ENCODE measurements around the gene NLRP3. TPM values are rescaled to one million over a fixed set of nuclear protein-coding genes. Genes with fewer than 3 reads are reported as not detected.

Gene NLRP3
- total RNA-seq, 4 donors from 2014 or later: 7.1 to 17.7 (median 14.4) TPM

GRCh38 chr1:247409869-247410544 lies 6.0 kb upstream of the NLRP3 start:
- ATAC-seq (ENCODE audit: low FRiP score): no peak
- TF ChIP-seq, protein P1, sequence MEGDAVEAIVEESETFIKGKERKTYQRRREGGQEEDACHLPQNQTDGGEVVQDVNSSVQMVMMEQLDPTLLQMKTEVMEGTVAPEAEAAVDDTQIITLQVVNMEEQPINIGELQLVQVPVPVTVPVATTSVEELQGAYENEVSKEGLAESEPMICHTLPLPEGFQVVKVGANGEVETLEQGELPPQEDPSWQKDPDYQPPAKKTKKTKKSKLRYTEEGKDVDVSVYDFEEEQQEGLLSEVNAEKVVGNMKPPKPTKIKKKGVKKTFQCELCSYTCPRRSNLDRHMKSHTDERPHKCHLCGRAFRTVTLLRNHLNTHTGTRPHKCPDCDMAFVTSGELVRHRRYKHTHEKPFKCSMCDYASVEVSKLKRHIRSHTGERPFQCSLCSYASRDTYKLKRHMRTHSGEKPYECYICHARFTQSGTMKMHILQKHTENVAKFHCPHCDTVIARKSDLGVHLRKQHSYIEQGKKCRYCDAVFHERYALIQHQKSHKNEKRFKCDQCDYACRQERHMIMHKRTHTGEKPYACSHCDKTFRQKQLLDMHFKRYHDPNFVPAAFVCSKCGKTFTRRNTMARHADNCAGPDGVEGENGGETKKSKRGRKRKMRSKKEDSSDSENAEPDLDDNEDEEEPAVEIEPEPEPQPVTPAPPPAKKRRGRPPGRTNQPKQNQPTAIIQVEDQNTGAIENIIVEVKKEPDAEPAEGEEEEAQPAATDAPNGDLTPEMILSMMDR (IDR thresholded peaks at IDR 0.05): no peak
- no peak for DNase-seq (ENCODE audit: low spot score)

GRCh38 chr1:247411621-247412327 lies 4.2 kb upstream of the NLRP3 start:
- ATAC-seq (ENCODE audit: low FRiP score) (no peak), DNase-seq (ENCODE audit: low spot score) (no peak)
- TF ChIP-seq, protein P1 (IDR thresholded peaks at IDR 0.05): no peak

DNA sequence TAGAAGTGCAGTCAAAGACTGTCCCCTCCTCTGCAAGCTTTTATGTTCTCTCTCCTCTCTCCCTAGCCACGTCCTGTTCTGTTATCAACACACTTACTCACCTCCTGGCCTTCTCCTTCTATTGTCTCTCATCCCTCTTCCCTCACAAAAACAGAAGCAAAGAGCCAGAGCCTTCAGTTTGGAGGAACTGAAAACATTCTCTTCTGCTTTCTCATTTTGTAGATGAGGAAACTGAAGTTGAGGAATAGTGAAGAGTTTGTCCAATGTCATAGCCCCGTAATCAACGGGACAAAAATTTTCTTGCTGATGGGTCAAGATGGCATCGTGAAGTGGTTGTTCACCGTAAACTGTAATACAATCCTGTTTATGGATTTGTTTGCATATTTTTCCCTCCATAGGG lies 1.9 kb downstream of the NLRP3 start:
- no peak for DNase-seq (ENCODE audit: low spot score)
- ATAC-seq (ENCODE audit: low FRiP score): no peak
- TF ChIP-seq, protein P1 (IDR thresholded peaks at IDR 0.05): no peak

GRCh38 chr1:247419336-247419735 lies 3.4 kb downstream of the NLRP3 start:
- DNase-seq (ENCODE audit: low spot score) (no peak), ATAC-seq (ENCODE audit: low FRiP score) (no peak)
- TF ChIP-seq, protein P1 (IDR thresholded peaks at IDR 0.05): no peak

- ATAC-seq (ENCODE audit: low FRiP score) (no peak), DNase-seq (ENCODE audit: low spot score) (no peak)
- TF ChIP-seq, protein P1 (IDR thresholded peaks at IDR 0.05): no peak
Measured at GRCh38 chr1:247421074-247421473, 5.1 kb downstream of the NLRP3 start.

DNA sequence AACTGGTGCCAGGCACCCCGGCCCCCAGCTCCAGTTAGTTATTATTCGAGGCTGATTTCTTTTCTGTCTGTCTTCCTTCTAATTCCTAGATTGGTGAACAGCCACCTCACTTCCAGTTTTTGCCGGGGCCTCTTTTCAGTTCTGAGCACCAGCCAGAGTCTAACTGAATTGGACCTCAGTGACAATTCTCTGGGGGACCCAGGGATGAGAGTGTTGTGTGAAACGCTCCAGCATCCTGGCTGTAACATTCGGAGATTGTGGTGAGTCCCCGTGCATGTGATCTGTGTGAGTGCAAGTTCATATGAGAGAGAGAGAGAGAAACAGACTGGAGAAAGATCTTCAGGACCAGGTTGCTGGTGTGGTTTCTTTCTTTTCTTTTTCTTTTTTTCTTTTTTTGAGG lies 13.5 kb downstream of the NLRP3 start:
- ATAC-seq (ENCODE audit: low FRiP score): no peak
- TF ChIP-seq, protein P1 (IDR thresholded peaks at IDR 0.05): no peak
- DNase-seq (ENCODE audit: low spot score): no peak

- TF ChIP-seq, protein P1 (IDR thresholded peaks at IDR 0.05): no peak
- DNase-seq (ENCODE audit: low spot score): no peak
- ATAC-seq (ENCODE audit: low FRiP score): no peak
Measured at GRCh38 chr1:247430434-247430833, 14.5 kb downstream of the NLRP3 start.

Measured in omental fat pad (tissue), 4 donors.